HG03097 (cell line): Measurements from ENCODE around the gene FAM209B.
A peak's percentile ranks its signal among the peaks of the same experiment; 100 is the strongest.
"Not testable (repeated sequence)": the region's sequence is repeated elsewhere in the genome, so short reads cannot be mapped to it uniquely, and the experiment has no call there.

ENCODE experiments used
- ATAC-seq: cut with Tn5 transposase; IDR thresholded peaks from one replicate; pipeline ENCODE4 v1.9.1; 2021; ENCODE audit not compliant: unreplicated experiment, low FRiP score

FAM209B gene

GRCh38 chr20:56527521-56527920 lies 5.5 kb upstream of the FAM209B start:
- no peak for ATAC-seq

GRCh38 chr20:56537997-56538396 lies 5.0 kb downstream of the FAM209B start:
- no peak for ATAC-seq

- no peak for ATAC-seq
Measured at GRCh38 chr20:56540415-56540814, 7.4 kb downstream of the FAM209B start.

GRCh38 chr20:56542489-56543030 lies 9.5 kb downstream of the FAM209B start:
- no peak for ATAC-seq

GRCh38 chr20:56551571-56551970 lies 18.5 kb downstream of the FAM209B start:
- ATAC-seq: no peak

DNA sequence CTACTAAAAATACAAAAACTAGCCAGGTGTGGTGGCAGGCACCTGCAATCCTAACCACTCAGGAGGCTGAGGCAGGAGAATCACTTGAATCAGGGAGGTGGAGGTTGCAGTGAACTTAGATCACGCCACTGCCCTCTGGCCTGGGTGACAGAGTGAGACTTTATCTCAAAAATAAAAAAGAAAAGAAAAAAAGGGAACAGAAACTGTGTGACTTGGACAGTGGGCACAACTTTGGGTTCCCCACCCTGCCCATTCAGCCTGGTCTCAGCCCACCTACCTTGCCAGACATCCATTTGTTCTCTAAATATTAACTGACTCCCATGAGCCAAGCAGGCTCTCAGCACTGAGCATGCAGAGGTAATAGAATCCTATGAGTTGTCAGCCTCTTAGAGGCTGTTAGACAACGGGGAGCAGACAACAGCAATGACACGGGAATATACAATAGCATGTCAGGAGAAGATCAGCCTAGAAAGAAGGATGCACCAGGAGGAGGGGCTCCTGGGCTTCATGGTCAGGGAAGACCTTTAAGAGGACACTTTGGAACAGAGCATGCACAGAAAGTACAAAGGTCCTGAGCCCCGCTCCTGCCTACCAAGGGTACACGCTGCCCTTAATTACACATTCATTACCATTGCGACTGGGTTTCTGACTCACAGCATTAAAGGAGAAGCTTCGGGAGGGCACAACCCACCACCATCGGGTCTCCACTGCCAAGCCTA lies 20.0 kb downstream of the FAM209B start:
- ATAC-seq: no peak

GRCh38 chr20:56554869-56555268 lies 21.8 kb downstream of the FAM209B start:
- ATAC-seq: peak; percentile 88

DNA sequence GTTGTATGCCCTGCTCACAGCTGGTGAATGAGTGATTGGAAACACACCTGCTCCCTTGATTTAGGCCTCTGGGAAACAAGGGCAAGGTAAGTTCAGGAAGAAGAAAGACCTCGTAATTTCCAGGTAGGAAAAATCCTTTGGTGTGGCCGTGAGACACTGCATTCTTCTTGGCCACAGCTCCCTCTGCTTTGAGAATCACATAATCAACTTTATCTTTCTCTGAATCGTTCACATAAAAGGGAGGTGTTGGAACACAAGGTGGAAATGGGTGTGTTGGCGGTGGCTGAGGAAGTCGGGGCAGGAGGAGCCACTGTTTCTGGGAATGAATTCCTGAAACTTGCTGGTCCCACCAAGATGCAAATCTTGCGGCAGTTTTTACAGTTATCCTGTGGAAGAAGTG lies 25.9 kb downstream of the FAM209B start:
- no peak for ATAC-seq

GRCh38 chr20:56564526-56564925 lies 31.5 kb downstream of the FAM209B start:
- ATAC-seq: not testable (repeated sequence)

DNA sequence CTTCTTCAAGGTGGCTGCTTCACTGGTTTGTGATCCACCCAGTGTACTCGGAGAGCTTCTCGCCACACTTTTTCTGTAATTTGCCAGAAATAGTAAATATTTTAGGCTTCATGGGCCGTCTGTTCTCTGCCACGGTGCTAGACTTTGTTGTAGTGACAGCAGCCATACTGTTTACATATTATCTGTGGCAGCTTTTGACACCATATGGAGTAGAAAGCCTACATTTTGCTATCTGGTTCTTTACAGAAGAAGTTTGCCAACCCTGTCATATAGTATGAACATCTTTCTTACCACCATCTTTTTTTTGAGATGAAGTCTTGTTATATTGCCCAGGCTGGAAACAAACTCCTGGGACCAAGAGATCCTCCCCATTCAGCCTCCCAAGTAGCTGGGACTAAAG lies 32.5 kb downstream of the FAM209B start:
- ATAC-seq: no peak

DNA sequence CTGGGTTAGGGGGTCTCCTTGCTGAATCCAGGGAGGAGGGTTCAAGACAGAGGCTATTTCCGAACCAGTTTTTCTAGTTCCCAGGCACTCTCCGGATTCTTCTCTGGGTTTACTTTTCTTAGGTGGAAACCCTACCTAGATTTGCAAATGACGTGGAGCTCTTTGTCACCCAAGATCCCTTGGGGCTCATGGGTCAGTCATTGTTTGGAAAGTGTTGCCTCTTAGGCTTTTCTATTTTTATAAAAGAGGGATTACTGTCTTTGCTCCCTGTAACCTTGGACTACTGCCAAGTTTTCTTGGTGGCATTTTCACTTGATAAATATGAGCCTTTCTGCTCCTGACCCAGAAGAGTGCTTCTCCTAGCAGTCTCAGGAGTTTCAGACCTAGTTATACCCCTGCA lies 33.6 kb downstream of the FAM209B start:
- ATAC-seq: no peak

DNA sequence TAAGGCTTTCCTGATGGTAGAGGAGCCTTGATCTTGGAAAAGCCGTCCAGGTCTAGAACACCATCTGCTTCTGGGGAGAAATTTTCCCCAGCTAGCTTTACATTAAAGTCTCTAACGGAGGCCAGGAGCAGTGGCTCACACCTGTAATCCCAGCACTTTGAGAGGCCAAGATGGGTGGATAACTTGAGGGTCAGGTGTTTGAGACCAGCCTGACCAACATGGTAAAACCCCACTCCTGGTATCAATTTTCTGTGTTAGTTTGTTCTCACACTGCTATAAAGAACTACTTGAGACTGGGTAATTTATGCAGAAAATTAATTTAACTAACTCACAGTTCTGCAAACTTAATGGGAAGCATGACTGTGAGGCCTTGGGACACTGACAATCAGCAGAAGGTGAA lies 37.8 kb downstream of the FAM209B start:
- ATAC-seq: no peak

GRCh38 chr20:56572172-56572571 lies 39.1 kb downstream of the FAM209B start:
- ATAC-seq: no peak

GRCh38 chr20:56573986-56574385 lies 40.9 kb downstream of the FAM209B start:
- no peak for ATAC-seq

DNA sequence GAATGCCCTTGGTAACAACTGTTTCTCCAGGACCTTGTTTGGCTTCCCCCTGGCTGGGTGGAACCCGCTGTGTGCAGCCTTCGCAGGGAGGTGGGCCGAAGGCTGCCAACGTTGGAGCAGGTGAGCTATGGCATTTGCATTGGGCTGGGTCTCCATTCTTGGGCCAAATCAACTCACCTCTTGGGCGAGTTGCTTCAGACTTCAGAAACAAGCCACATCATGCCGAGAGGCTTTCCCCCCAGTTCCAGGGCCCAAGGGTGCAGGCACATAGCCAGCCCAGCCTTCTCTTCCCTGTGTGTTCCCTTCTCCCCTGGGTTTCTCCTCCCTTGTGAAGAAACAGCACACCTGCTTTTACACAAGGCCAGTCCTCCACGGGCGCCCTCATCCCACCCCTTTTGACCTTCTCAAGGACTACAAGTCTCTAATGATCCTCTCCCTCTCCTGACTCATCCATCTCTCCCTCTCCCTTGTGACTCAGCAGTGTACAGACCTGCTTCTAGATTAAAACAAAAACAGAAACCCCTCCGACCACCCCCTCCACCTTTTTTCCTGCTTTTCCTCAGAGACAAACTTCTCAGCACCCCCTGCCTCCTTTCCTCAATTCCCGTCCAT lies 41.6 kb downstream of the FAM209B start:
- no peak for ATAC-seq

- no peak for ATAC-seq
Measured at GRCh38 chr20:56575157-56575556, 42.1 kb downstream of the FAM209B start.

GRCh38 chr20:56575961-56576360 lies 42.9 kb downstream of the FAM209B start:
- no peak for ATAC-seq

GRCh38 chr20:56579301-56579710 lies 46.3 kb downstream of the FAM209B start:
- no peak for ATAC-seq

DNA sequence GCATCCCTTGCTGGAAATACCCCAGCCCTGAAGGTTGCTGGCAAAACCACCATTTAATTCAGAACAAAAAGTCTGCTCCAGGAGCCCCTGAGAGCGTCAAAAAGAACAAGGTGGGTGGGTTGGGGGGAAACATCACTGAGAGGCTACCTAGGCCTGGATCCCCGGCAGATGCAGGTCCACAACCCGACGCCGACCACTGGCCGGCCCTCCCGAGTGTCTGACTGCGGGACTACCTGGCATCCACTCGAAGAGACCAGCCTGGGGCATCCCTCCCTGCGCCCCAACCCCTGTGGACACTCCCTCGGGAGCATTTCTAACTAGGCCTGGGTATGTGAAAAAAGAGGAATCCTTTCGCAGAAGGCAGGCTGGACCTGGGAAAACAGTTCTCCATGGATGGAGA lies 47.2 kb downstream of the FAM209B start:
- no peak for ATAC-seq

GRCh38 chr20:56581701-56582100 lies 48.7 kb downstream of the FAM209B start:
- ATAC-seq: no peak

GRCh38 chr20:56582542-56582941 lies 49.5 kb downstream of the FAM209B start:
- no peak for ATAC-seq

DNA sequence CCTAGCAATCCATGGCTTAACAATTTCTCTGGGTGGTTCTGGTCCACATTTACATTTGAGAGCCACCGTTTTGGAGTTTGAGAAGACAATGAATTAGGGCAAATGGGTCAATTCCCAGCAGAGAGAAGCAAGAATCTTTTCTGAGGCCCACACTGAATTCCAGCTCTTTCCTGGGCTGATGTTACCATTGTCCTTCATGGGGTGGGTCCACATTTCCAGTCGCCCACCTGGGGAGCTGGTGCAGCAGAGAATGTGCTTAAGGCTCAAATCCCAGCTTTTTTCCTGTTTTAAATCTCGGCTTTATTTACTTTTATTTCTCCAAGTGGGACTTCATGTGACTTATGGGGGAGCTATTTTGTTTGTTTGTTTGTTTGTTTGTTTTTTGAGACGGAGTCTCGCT lies 51.9 kb downstream of the FAM209B start:
- ATAC-seq: no peak
